ENCODE results near the gene ZNF367.

Gene ZNF367

GRCh38 chr9:96418083-96418919, at the start of gene ZNF367:
TSS of gene ZNF367 (minus strand) at chr9:96418370. CDS start at chr9:96418032, 338 bp downstream.
- H3K36me3 Mint-ChIP-seq (ENCODE audit: low read depth), result peaks cover 12% of the 10 kb centered on the region
- no peaks in the 10 kb centered on the region for H3K27me3 Mint-ChIP-seq
- H3K27ac Mint-ChIP-seq, result peak within 1 kb of the TSS; percentile 89
- H3K4me3 Mint-ChIP-seq, result peak within 1 kb of the TSS; percentile 95
- no peaks in the 10 kb centered on the region for H3K9me3 Mint-ChIP-seq
- peaks cover 53% of the 10 kb centered on the region for H3K4me1 Mint-ChIP-seq (ENCODE audit: low read depth)

GRCh38 chr9:96467784-96468183, 49.6 kb upstream of the ZNF367 start:
- H3K27me3 Mint-ChIP-seq, result no peaks in the 10 kb centered on the region
- H3K4me3 Mint-ChIP-seq, result no peak overlapping the region
- peaks cover 26% of the 10 kb centered on the region for H3K36me3 Mint-ChIP-seq (ENCODE audit: low read depth)
- no peaks in the 10 kb centered on the region for H3K4me1 Mint-ChIP-seq (ENCODE audit: low read depth)
- no peaks in the 10 kb centered on the region for H3K9me3 Mint-ChIP-seq
- H3K27ac Mint-ChIP-seq, result no peak overlapping the region

- no peaks in the 10 kb centered on the region for H3K27me3 Mint-ChIP-seq
These were observed 46.3 kb upstream of the ZNF367 start for GRCh38 chr9:96464426-96464825.

GRCh38 chr9:96462541-96462940, 44.4 kb upstream of the ZNF367 start:
- no peaks in the 10 kb centered on the region for H3K9me3 Mint-ChIP-seq
- no peaks in the 10 kb centered on the region for H3K4me1 Mint-ChIP-seq (ENCODE audit: low read depth)
- H3K27me3 Mint-ChIP-seq, result no peaks in the 10 kb centered on the region
- H3K27ac Mint-ChIP-seq, result no peak overlapping the region
- peaks cover 17% of the 10 kb centered on the region for H3K36me3 Mint-ChIP-seq (ENCODE audit: low read depth)
- no peak overlapping the region for H3K4me3 Mint-ChIP-seq

More at GRCh38 chr9:96464426-96464825, 46.3 kb upstream of the ZNF367 start:
- H3K36me3 Mint-ChIP-seq (ENCODE audit: low read depth), result peaks cover 17% of the 10 kb centered on the region
- H3K4me1 Mint-ChIP-seq (ENCODE audit: low read depth), result no peaks in the 10 kb centered on the region
- H3K27ac Mint-ChIP-seq, result no peak overlapping the region
- H3K9me3 Mint-ChIP-seq, result no peaks in the 10 kb centered on the region
- no peak overlapping the region for H3K4me3 Mint-ChIP-seq

- Mint-ChIP-seq H3K27me3 (no peaks in the 10 kb centered on the region), H3K4me1 (ENCODE audit: low read depth) (no peaks in the 10 kb centered on the region), H3K36me3 (ENCODE audit: low read depth) (peaks cover 14% of the 10 kb centered on the region), H3K27ac (no peak overlapping the region), H3K4me3 (no peak overlapping the region), H3K9me3 (no peaks in the 10 kb centered on the region)
These were observed 43.2 kb upstream of the ZNF367 start for GRCh38 chr9:96461336-96461735.

- H3K4me3 Mint-ChIP-seq, result no peak overlapping the region
- peaks cover 13% of the 10 kb centered on the region for H3K36me3 Mint-ChIP-seq (ENCODE audit: low read depth)
- no peaks in the 10 kb centered on the region for H3K9me3 Mint-ChIP-seq
- H3K4me1 Mint-ChIP-seq (ENCODE audit: low read depth), result no peaks in the 10 kb centered on the region
- no peaks in the 10 kb centered on the region for H3K27me3 Mint-ChIP-seq
- no peak overlapping the region for H3K27ac Mint-ChIP-seq
These were observed 42.7 kb upstream of the ZNF367 start for GRCh38 chr9:96460882-96461281.

GRCh38 chr9:96460470-96460869, 42.3 kb upstream of the ZNF367 start:
- Mint-ChIP-seq H3K27ac (no peak overlapping the region), H3K9me3 (no peaks in the 10 kb centered on the region), H3K36me3 (ENCODE audit: low read depth) (peaks cover 8% of the 10 kb centered on the region), H3K4me3 (no peak overlapping the region), H3K4me1 (ENCODE audit: low read depth) (no peaks in the 10 kb centered on the region), H3K27me3 (no peaks in the 10 kb centered on the region)

- Mint-ChIP-seq H3K27ac (no peak overlapping the region), H3K4me3 (no peak overlapping the region), H3K36me3 (ENCODE audit: low read depth) (peaks cover 4% of the 10 kb centered on the region), H3K9me3 (no peaks in the 10 kb centered on the region), H3K4me1 (ENCODE audit: low read depth) (no peaks in the 10 kb centered on the region), H3K27me3 (no peaks in the 10 kb centered on the region)
These were observed 41.3 kb upstream of the ZNF367 start for GRCh38 chr9:96459268-96460007.

GRCh38 chr9:96458226-96458625, 40.1 kb upstream of the ZNF367 start:
- Mint-ChIP-seq H3K4me1 (ENCODE audit: low read depth) (peaks cover 6% of the 10 kb centered on the region), H3K36me3 (ENCODE audit: low read depth) (peaks cover 4% of the 10 kb centered on the region), H3K4me3 (no peak overlapping the region), H3K9me3 (no peaks in the 10 kb centered on the region), H3K27ac (no peak overlapping the region), H3K27me3 (no peaks in the 10 kb centered on the region)

- Mint-ChIP-seq H3K4me3 (no peak overlapping the region), H3K9me3 (no peaks in the 10 kb centered on the region)
These were observed 39.1 kb upstream of the ZNF367 start for GRCh38 chr9:96457266-96457665.

GRCh38 chr9:96453625-96454024, 35.5 kb upstream of the ZNF367 start:
- no peak overlapping the region for H3K27ac Mint-ChIP-seq

More at GRCh38 chr9:96457266-96457665, 39.1 kb upstream of the ZNF367 start:
- no peak overlapping the region for H3K27ac Mint-ChIP-seq
- no peaks in the 10 kb centered on the region for H3K27me3 Mint-ChIP-seq
- peaks cover 12% of the 10 kb centered on the region for H3K4me1 Mint-ChIP-seq (ENCODE audit: low read depth)
- H3K36me3 Mint-ChIP-seq (ENCODE audit: low read depth), result peaks cover 4% of the 10 kb centered on the region

GRCh38 chr9:96450613-96451528, 32.7 kb upstream of the ZNF367 start:
- peak overlapping the region; percentile 79 for H3K27ac Mint-ChIP-seq

More at GRCh38 chr9:96453625-96454024, 35.5 kb upstream of the ZNF367 start:
- peaks cover 28% of the 10 kb centered on the region for H3K4me1 Mint-ChIP-seq (ENCODE audit: low read depth)
- no peak overlapping the region for H3K4me3 Mint-ChIP-seq
- peaks cover 8% of the 10 kb centered on the region for H3K27me3 Mint-ChIP-seq
- H3K9me3 Mint-ChIP-seq, result no peaks in the 10 kb centered on the region
- H3K36me3 Mint-ChIP-seq (ENCODE audit: low read depth), result peaks cover 4% of the 10 kb centered on the region

GRCh38 chr9:96449845-96450612, 31.9 kb upstream of the ZNF367 start, which contains the start of gene HABP4:
TSS of gene HABP4 (plus strand) at chr9:96450169. CDS start at chr9:96450280, 111 bp downstream.
- Mint-ChIP-seq H3K9me3 (no peaks in the 10 kb centered on the region), H3K27me3 (peaks cover 11% of the 10 kb centered on the region), H3K36me3 (ENCODE audit: low read depth) (no peaks in the 10 kb centered on the region), H3K4me1 (ENCODE audit: low read depth) (peaks cover 30% of the 10 kb centered on the region), H3K4me3 (peak within 1 kb of the TSS; percentile 89), H3K27ac (peak within 1 kb of the TSS; percentile 45)

More at GRCh38 chr9:96450613-96451528, 32.7 kb upstream of the ZNF367 start:
- Mint-ChIP-seq H3K4me1 (ENCODE audit: low read depth) (peaks cover 30% of the 10 kb centered on the region), H3K4me3 (peak overlapping the region; percentile 89), H3K9me3 (no peaks in the 10 kb centered on the region), H3K27me3 (peaks cover 11% of the 10 kb centered on the region), H3K36me3 (ENCODE audit: low read depth) (no peaks in the 10 kb centered on the region)

GRCh38 chr9:96449523-96449844, 31.3 kb upstream of the ZNF367 start:
- H3K36me3 Mint-ChIP-seq (ENCODE audit: low read depth), result no peaks in the 10 kb centered on the region
- peaks cover 30% of the 10 kb centered on the region for H3K4me1 Mint-ChIP-seq (ENCODE audit: low read depth)
- H3K27ac Mint-ChIP-seq, result no peak overlapping the region
- peak overlapping the region; percentile 71 for H3K4me3 Mint-ChIP-seq
- no peaks in the 10 kb centered on the region for H3K9me3 Mint-ChIP-seq
- peaks cover 11% of the 10 kb centered on the region for H3K27me3 Mint-ChIP-seq
